ENCODE data around the gene CUBN.

CUBN gene

DNA sequence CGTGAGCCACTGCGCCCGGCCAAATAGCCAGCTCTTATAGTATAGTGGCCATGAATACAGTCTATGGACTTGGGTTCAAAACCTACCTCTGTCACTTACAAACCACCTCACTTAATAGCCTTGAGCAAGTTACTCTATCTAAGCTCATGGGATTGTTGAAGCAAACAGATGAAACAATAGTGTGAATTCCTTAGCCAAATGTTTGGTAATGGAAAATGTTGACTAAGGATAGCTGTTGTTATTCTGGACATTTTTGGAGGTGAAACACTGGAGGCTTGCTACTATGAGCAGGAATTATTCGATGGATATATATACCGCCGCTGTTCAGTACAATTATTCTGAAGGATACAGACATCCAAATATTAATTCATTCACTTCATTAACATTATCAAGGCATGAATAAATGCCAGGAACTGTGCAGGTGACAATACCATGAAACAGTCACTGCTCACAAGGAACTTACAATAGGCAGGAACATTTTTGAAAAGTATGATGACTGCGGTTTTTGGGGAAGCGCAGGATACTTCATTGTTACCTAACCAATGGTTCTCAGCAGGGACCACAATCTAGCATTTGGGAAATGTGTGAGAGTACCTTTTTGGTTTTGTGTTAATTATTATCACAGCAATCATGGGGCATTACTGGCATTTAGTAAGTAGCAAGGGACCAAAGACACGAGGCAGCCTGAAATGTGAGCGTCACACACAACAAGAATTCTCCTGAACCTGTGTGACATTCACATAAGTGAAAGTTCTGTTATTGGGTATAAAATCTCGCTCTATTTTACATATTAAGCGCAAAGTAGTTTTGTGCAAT, 55.7 kb downstream of the CUBN start:
- DNase-seq (ENCODE audit: low read depth, low spot score): no peak

GRCh38 chr10:17068953-17069352, 60.7 kb downstream of the CUBN start:
- DNase-seq (ENCODE audit: low read depth, low spot score): no peak

DNA sequence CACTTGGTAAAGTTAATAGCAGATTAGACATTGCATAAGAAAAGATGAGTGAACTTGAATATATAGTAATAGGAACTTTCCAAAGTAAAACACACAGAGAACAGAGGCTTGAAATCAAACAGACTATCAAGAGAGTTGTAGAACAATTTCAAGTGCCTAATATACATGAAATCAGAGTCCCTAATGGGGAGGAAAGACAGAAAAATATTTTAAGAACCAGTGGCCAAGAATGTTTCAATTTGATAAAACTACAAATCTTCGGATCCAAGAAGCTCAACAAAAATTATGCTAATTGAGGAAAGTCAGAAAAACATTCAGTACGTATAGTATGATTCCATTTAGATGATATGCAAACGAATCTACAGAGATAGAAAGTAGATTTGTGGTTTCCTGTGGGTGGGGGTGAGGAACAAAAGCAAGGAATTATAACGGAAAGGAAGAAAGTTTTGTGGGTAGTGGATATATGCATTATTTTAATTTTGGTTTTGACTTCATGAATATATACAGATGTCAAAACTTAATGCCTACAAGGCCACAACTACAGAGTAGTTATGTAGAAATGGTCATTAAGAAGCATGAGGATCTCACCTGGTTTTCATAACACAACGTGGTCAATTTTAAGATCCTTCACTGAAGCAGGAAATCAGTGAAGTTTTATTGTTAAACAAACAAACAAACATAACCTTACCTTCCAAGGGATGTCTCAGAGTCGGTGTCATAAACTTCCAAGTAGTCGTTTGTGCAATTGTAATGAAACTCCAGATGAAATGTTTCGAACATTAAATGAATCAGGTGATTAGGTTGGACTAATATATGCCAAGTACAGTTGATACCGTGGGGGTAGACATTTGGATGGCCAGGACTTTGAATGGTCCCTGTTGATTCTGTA, 62.0 kb downstream of the CUBN start:
- DNase-seq (ENCODE audit: low read depth, low spot score): no peak

DNA sequence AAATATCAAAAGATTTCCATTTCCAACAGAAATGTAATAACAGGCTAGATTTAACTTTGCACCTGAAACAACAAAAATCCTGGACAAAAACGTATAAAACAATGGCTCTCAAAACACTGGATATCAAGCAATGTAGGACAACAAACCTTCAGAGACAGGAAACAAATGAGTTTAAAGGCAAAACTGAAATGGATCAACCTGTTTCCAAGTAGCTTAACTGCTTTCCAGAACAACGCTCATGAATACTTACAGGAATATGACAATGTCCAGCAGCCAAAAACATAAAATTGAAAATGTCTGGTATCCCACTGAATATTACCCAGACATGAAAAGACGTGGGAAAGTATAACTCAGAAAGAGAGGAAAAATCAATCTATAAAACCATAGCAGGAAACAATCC, 62.8 kb downstream of the CUBN start:
- DNase-seq (ENCODE audit: low read depth, low spot score): no peak

DNA sequence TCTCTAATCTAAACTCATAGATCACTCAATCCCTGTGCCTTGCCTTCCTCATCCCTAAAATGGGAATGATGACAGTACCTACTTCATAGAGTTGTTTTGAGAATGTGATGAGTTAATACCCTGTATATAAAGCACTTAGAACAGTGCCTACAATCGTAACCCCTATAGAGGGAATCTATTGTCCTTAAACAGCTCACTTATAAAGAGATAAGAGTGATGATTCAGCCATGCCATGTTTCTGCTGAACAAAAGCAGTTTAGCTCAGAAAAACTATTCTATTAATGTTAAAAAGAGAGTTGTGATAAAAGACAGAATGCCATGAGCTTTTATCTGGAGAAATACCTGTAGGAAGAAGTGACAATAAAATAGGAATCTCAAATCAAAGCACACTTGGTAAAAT, 63.6 kb downstream of the CUBN start:
- DNase-seq (ENCODE audit: low read depth, low spot score): no peak

GRCh38 chr10:17065273-17065672, 64.3 kb downstream of the CUBN start:
- DNase-seq (ENCODE audit: low read depth, low spot score): no peak

GRCh38 chr10:17064435-17064834, 65.2 kb downstream of the CUBN start:
- no peak for DNase-seq (ENCODE audit: low read depth, low spot score)

GRCh38 chr10:17062955-17063484, 66.6 kb downstream of the CUBN start:
- no peak for DNase-seq (ENCODE audit: low read depth, low spot score)

DNA sequence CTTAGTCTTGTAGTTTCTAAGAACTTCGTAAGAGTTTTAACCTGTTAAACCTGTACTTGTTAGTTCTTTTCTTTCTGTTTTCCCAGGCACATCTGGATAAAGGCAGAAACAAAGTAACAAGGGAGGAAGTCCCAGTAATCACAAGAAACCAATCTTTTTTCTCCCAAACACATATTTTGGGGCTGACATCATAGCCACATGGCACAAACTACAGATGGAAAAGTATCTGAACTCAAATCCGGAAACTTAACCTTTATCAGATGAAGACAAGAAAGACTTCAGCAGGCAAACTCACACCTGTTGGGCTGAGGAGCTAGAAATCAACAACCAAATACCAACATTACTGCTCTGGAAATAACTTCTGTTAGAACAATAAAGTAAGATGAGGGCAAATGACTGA, 67.1 kb downstream of the CUBN start:
- DNase-seq (ENCODE audit: low read depth, low spot score): no peak

DNA sequence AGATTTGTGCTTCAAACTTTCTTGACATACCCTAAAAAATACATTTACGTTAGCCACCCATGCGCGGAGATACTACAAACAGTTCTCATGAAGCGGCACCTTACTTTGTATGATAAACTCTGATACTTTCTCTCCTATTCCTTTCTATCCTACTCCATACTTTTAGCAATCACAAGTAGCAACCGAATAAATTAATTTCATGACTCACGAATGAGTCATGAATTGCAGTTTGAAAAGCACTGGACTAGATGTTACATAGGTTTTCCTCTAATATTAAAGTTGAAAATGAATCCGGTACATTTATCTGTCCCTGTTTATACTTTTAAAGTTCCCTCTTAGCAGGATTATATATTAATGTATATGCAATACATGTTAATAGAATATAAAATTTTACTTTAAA, 67.6 kb downstream of the CUBN start:
- no peak for DNase-seq (ENCODE audit: low read depth, low spot score)

DNA sequence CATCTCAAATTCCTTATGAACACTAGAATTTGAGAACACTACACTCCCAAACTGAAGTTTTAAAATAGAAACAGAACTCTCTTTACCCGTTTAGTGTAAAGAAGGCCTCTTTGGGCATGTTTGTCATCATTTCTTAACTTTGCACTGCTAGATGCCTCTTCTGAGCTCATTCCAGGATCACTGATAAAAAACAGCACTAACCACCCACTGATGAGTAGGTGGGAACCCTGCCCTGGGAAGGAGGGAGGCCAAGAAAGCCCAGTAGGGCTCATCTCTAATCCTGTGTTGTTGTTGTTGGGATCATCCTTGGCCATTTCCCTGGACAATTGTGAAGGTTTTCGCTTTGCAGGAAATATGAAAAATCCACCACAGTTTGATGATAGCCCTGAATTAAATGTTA, 68.2 kb downstream of the CUBN start:
- no peak for DNase-seq (ENCODE audit: low read depth, low spot score)

GRCh38 chr10:17060289-17060688, 69.3 kb downstream of the CUBN start:
- no peak for DNase-seq (ENCODE audit: low read depth, low spot score)

- DNase-seq (ENCODE audit: low read depth, low spot score): no peak
Measured at GRCh38 chr10:17059197-17059688, 70.4 kb downstream of the CUBN start.

DNA sequence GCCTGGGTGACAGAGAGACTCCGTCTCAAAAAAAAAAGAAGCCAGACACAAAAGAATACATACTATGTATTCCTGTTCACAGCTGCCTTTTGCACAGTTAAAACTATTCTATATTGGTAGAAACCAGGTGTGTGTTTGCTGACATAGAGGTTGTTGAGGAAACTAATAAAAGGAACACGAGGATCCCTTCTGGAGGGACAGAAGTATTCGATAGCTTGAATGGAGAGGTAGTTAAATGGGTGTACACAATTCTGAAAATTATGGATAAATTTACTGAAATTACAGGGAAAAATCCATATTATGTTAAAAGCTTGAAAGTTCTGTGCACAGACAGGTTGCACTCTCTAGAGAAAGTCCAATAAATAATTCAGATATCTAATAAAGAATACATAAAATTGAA, 71.5 kb downstream of the CUBN start:
- no peak for DNase-seq (ENCODE audit: low read depth, low spot score)

- no peak for DNase-seq (ENCODE audit: low read depth, low spot score)
Measured at GRCh38 chr10:17056781-17057428, 72.7 kb downstream of the CUBN start.

GRCh38 chr10:17053513-17053912, 76.1 kb downstream of the CUBN start:
- no peak for DNase-seq (ENCODE audit: low read depth, low spot score)

- no peak for DNase-seq (ENCODE audit: low read depth, low spot score)
Measured at GRCh38 chr10:17053061-17053460, 76.5 kb downstream of the CUBN start.

DNA sequence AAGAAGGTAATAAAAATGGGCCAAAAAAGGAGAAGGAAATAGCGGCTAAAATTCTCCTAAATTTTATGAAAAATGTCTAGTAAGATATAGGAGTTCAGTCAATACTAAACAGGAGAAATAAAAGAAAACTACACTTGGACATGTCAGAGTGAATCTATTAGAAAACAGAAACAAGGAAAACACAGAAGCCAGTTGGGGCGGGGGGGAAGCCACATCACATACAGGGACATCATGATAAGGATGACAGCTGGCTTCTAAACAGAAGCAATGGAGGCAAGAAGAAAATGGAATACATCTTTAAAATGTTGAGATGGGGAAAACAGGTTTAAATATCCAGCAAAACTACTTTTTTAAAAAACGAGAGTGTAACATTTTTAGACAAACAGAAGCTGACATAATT, 77.8 kb downstream of the CUBN start:
- DNase-seq (ENCODE audit: low read depth, low spot score): no peak

GRCh38 chr10:17049195-17049594, 80.4 kb downstream of the CUBN start:
- DNase-seq (ENCODE audit: low read depth, low spot score): no peak

GRCh38 chr10:17047908-17048307, 81.7 kb downstream of the CUBN start:
- no peak for DNase-seq (ENCODE audit: low read depth, low spot score)

DNA sequence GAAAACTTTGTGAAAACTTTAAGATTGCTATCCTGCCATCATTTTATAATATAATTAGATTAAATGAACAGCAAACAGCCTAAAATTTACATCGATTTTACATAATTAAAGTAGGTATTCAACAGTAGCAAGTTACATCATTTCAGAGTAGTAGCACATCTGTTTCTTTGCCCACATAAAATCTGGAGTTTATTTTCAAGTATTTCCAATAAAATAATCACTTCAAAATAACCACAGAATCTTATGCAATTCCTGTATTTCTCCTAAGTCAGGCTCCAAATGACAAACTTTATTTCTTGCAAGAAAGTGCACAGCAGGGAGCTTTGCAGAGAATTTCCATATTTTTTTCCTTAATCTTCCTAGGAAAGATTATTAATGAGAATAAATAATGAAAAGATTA, 82.6 kb downstream of the CUBN start:
- DNase-seq (ENCODE audit: low read depth, low spot score): no peak

DNA sequence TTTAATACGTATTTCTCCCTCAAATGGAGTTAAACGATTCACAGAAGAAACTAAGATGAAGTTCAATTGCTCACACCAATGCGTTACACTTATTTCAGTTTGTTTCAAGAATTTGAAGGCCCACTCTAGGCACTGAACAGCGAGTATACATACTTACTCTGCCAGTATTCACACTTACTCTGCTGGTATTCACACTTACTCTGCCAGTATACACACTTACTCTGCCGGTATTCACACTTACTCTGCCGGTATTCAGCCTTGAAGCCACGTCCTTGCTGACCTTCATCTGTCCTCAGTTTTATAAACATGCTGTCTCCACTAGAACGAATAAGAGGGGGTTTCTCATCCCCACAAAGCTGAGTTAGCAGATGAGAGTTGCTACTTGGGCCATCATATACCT, 86.0 kb downstream of the CUBN start:
- no peak for DNase-seq (ENCODE audit: low read depth, low spot score)

Measured in activated CD4-positive, CD25-positive, alpha-beta regulatory T cell treated with anti-CD3 and anti-CD28 coated beads, Interleukin-2, amount 50 U/mL, for 16 hours (primary cell).